ENCODE measurements around the gene NPTX2. TPM values are rescaled to one million over a fixed set of nuclear protein-coding genes. Genes with fewer than 3 reads are reported as not detected.
"Not testable (repeated sequence)": the region's sequence is repeated elsewhere in the genome, so short reads cannot be mapped to it uniquely, and the experiment has no call there.

NPTX2 gene
- total RNA-seq, result 1 to 10 TPM; 2.0 to 5.8 TPM
- long read RNA-seq, result 0 reads

GRCh38 chr7:98617051-98617959 is at the start of gene NPTX2:
NPTX2 (plus strand) TSS chr7:98617285; CDS start chr7:98617462, 177 bp downstream.
- DNase-seq (peak; percentile 38), ATAC-seq (peak; percentile 69 to 89)
- intact Hi-C loops (cut with DNase I), result no loop called here

- DNase-seq, result no peak
- ATAC-seq, result no peak
- intact Hi-C loops (cut with DNase I), result no loop called here
Observed at GRCh38 chr7:98567991-98568390, 49.1 kb upstream of the NPTX2 start.

- no peak for ATAC-seq
- intact Hi-C loops (cut with DNase I), result no loop called here
- DNase-seq, result peak; percentile 24
Observed at GRCh38 chr7:98568891-98569290, 48.2 kb upstream of the NPTX2 start.

- intact Hi-C loops (cut with DNase I), result no loop called here
- DNase-seq (peak; percentile 22), ATAC-seq (peak in 1 of 2 donors; percentile 51)
Observed at GRCh38 chr7:98569691-98570337, 47.3 kb upstream of the NPTX2 start.

GRCh38 chr7:98571006-98571405 is 46.1 kb upstream of the NPTX2 start:
- ATAC-seq, result no peak
- intact Hi-C loops (cut with DNase I), result no loop called here
- DNase-seq, result no peak

GRCh38 chr7:98571986-98572385 is 45.1 kb upstream of the NPTX2 start:
- intact Hi-C loops (cut with DNase I), result no loop called here
- no peak for ATAC-seq
- no peak for DNase-seq

GRCh38 chr7:98572716-98573115 is 44.4 kb upstream of the NPTX2 start:
- DNase-seq; ATAC-seq; intact Hi-C loops (cut with DNase I): not testable (repeated sequence)

GRCh38 chr7:98573816-98574215 is 43.3 kb upstream of the NPTX2 start:
- intact Hi-C loops (cut with DNase I), result no loop called here
- no peak for DNase-seq
- no peak for ATAC-seq

GRCh38 chr7:98575878-98576277 is 41.2 kb upstream of the NPTX2 start:
- intact Hi-C loops (cut with DNase I), result no loop called here
- no peak for DNase-seq
- no peak for ATAC-seq

GRCh38 chr7:98584830-98585229 is 32.3 kb upstream of the NPTX2 start:
- ATAC-seq (no peak), DNase-seq (no peak)
- intact Hi-C loops (cut with DNase I), result no loop called here

- ATAC-seq, result no peak
- intact Hi-C loops (cut with DNase I), result no loop called here
- no peak for DNase-seq
Observed at GRCh38 chr7:98591926-98592325, 25.2 kb upstream of the NPTX2 start.

- ATAC-seq, result no peak
- no peak for DNase-seq
- intact Hi-C loops (cut with DNase I), result no loop called here
Observed at GRCh38 chr7:98594348-98594747, 22.7 kb upstream of the NPTX2 start.

GRCh38 chr7:98594787-98595186 is 22.3 kb upstream of the NPTX2 start:
- ATAC-seq, result no peak
- no peak for DNase-seq
- intact Hi-C loops (cut with DNase I), result no loop called here

GRCh38 chr7:98598846-98599615 is 18.1 kb upstream of the NPTX2 start:
- intact Hi-C loops (cut with DNase I), result no loop called here
- DNase-seq, result no peak
- ATAC-seq, result no peak

GRCh38 chr7:98599886-98600285 is 17.2 kb upstream of the NPTX2 start:
- intact Hi-C loops (cut with DNase I), result no loop called here
- no peak for DNase-seq
- ATAC-seq, result no peak

- DNase-seq, result no peak
- ATAC-seq, result no peak
- intact Hi-C loops (cut with DNase I), result no loop called here
Observed at GRCh38 chr7:98602755-98603398, 14.2 kb upstream of the NPTX2 start.

- no peak for DNase-seq
- ATAC-seq, result no peak
- intact Hi-C loops (cut with DNase I), result no loop called here
Observed at GRCh38 chr7:98603399-98603788, 13.7 kb upstream of the NPTX2 start.

- ATAC-seq (no peak), DNase-seq (no peak)
- intact Hi-C loops (cut with DNase I), result no loop called here
Observed at GRCh38 chr7:98613601-98614425, 3.3 kb upstream of the NPTX2 start.
